Body of pancreas (tissue), 4 donors: Measurements from ENCODE around the gene KIF26A. TPM values are rescaled to one million over a fixed set of nuclear protein-coding genes. Genes with fewer than 3 reads are reported as not detected.

ENCODE experiments used
- ATAC-seq: fragments of 150-250 bp; one replicate; pipeline ENCODE4 v1.9.1; 2016
- DNase-seq, 4 donors: peaks; one replicate each; pipeline ENCODE4 v3.0.0-alpha.2; 2019
- H3K27ac ChIP-seq, 4 donors: fragments of 200-600 bp; sonication (generic); 1 replicate in 3 of 4; 2 replicates in 1 of 4; pipeline versions ENCODE4 v1.5.1 to v1.6.1; 2016 to 2019; ENCODE audit warnings: mild to moderate bottlenecking in 1 of 4, mixed read lengths in 1 of 4, moderate library complexity in 1 of 4
- H3K27me3 ChIP-seq, 2 donors: fragments of 200-600 bp; sonication (generic); one replicate each; pipeline ENCODE4 v1.6.0; 2016; ENCODE audit warnings: mild to moderate bottlenecking in 1 of 2
- H3K36me3 ChIP-seq, 2 donors: fragments of 200-600 bp; sonication (generic); replicated peaks in 1 of 2; 2 replicates each; pipeline ENCODE4 v1.5.1; 2016; ENCODE audit warnings: low read depth in 2 of 2; ENCODE audit not compliant: insufficient read depth in 1 of 2
- H3K4me1 ChIP-seq: fragments of 200-600 bp; sonication (generic); one replicate; pipeline ENCODE4 v1.6.0; 2016
- H3K4me3 ChIP-seq, 2 donors: fragments of 200-600 bp; sonication (generic); 1 replicate in 1 of 2; 2 replicates in 1 of 2; pipeline ENCODE4 v1.5.1; 2016 to 2019
- H3K9me3 ChIP-seq, 3 donors: fragments of 200-600 bp; sonication (generic); 1 replicate in 2 of 3; 2 replicates in 1 of 3; pipeline ENCODE4 v1.5.1; 2016
- CTCF ChIP-seq, 7 experiments: fragments of 450-650 bp in 4 of 7; fragments of 200-600 bp in 3 of 7; sonication (generic) in 3 of 7; IDR thresholded peaks; one replicate each; pipeline ENCODE4 v1.5.1; 2016 to 2019; ENCODE audit warnings: antibody characterized with exemption in 7 of 7
- POLR2A ChIP-seq, 3 donors: fragments of 450-650 bp; IDR thresholded peaks; one replicate each; pipeline ENCODE4 v1.6.1; 2016; ENCODE audit warnings: antibody characterized with exemption in 3 of 3, mild to moderate bottlenecking in 2 of 3
- WGBS, 2 donors: methylation state at CpG; one replicate each; pipeline ENCODE4 v1.1.5; 2017; 5-methylcytosine and 5-hydroxymethylcytosine counted together
- intact Hi-C: fragments of 100-400 bp; cut with DNase I; formaldehyde crosslinking; loops from one replicate; pipeline ENCODE4 v1.15.1; 2023
- total RNA-seq, 2 donors: library from RNA; depleted of rRNA; stranded (reverse); fragments of >200 nt; gene quantifications; one replicate each; pipeline ENCODE4 v1.1.0, GENCODE V29; 2016

The KIF26A gene
- total RNA-seq, 2 donors from 2014 or later: 14.8 to 17.1 TPM

DNA sequence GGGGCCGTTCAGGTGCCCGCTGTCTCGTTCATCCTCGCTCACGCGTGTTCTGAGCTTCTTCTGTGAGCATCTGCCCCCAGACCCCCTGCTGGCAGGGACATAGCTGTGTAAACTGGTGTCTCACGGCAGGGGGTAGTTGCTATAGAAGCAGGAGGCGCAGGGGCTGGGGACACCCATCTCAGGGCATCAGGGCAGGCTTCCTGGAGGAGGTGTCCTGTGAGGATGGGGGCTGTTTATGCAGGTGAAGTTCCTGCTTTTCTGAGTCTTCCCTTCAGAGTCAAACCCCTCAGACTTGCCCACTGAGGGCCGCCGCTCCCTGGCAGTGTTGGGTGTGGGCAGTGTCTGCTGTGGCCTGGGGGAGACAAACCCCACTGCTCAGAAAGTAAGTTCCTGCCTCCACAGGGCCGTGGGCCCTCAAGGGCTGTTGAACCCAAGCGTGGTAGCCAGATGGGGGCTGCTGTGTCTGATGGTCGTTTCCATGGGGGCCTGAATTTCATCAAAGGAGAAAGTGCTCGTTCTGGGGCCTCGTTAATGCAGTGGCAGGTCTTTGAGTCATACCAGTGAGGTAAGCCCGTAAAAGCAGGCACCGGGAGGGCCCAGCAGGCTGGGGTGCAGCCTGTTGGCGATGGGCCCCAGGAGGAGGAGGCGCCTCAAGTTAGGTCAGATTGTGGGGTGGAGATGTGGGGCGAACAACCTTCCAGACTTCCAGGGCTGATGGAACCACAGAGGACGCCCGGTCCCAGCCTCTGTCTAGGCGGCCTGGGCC is 23.4 kb downstream of the KIF26A start:
- Histone ChIP-seq H3K9me3 (no peaks in the 10 kb centered on the region), H3K27ac (no peak overlapping the region), H3K27me3 (no peaks in the 10 kb centered on the region), H3K4me3 (no peak overlapping the region), H3K4me1 (peaks cover 9% of the 10 kb centered on the region), H3K36me3 (no peaks in the 10 kb centered on the region)
- 74 to 80% methylated on average over 7 to 23 of the region's 23 CpGs for WGBS, 2 donors
- no peak for TF ChIP-seq CTCF (IDR thresholded peaks at IDR 0.05)
- no peak for TF ChIP-seq POLR2A (IDR thresholded peaks at IDR 0.05)
- intact Hi-C loops: no loop called here
- DNase-seq (no peak), ATAC-seq (no peak)

GRCh38 chr14:104162495-104162894 is 24.1 kb downstream of the KIF26A start:
- Histone ChIP-seq H3K27ac (no peak overlapping the region), H3K4me1 (peaks cover 9% of the 10 kb centered on the region), H3K36me3 (no peaks in the 10 kb centered on the region), H3K27me3 (no peaks in the 10 kb centered on the region), H3K4me3 (no peak overlapping the region), H3K9me3 (no peaks in the 10 kb centered on the region)
- DNase-seq (no peak), ATAC-seq (no peak)
- intact Hi-C loops: no loop called here
- no peak for TF ChIP-seq POLR2A (IDR thresholded peaks at IDR 0.05)
- TF ChIP-seq CTCF (IDR thresholded peaks at IDR 0.05): no peak
- 95% methylated on average over 9 of the region's 9 CpGs; no CpG with 5 or more reads in 1 of the 2 donors for WGBS, 2 donors

- intact Hi-C loops: no loop called here
- H3K9me3 ChIP-seq: no peaks in the 10 kb centered on the region
- no peak for TF ChIP-seq POLR2A (IDR thresholded peaks at IDR 0.05)
- no peak for TF ChIP-seq CTCF (IDR thresholded peaks at IDR 0.05)
- H3K36me3 ChIP-seq: no peaks in the 10 kb centered on the region
- H3K4me1 ChIP-seq: peaks cover 8% of the 10 kb centered on the region
- no peak overlapping the region for H3K4me3 ChIP-seq
- H3K27ac ChIP-seq: no peak overlapping the region
- no peak for DNase-seq
- 83 to 89% methylated on average over 8 to 21 of the region's 21 CpGs for WGBS, 2 donors
- no peaks in the 10 kb centered on the region for H3K27me3 ChIP-seq
- ATAC-seq: no peak
These were observed 25.2 kb downstream of the KIF26A start for GRCh38 chr14:104163541-104163940.

- ATAC-seq (no peak), DNase-seq (no peak)
- H3K36me3 ChIP-seq: no peaks in the 10 kb centered on the region
- H3K4me1 ChIP-seq: peaks cover 3% of the 10 kb centered on the region
- WGBS, 2 donors: 75 to 77% methylated on average over 13 to 21 of the region's 23 CpGs
- H3K27ac ChIP-seq: no peak overlapping the region
- no peaks in the 10 kb centered on the region for H3K27me3 ChIP-seq
- no peak for TF ChIP-seq CTCF (IDR thresholded peaks at IDR 0.05)
- TF ChIP-seq POLR2A (IDR thresholded peaks at IDR 0.05): no peak
- no peaks in the 10 kb centered on the region for H3K9me3 ChIP-seq
- intact Hi-C loops: no loop called here
- H3K4me3 ChIP-seq: no peak overlapping the region
These were observed 25.7 kb downstream of the KIF26A start for GRCh38 chr14:104164041-104164440.

- H3K4me3 ChIP-seq: no peak overlapping the region
- TF ChIP-seq CTCF (IDR thresholded peaks at IDR 0.05): no peak
- TF ChIP-seq POLR2A (IDR thresholded peaks at IDR 0.05): no peak
- ATAC-seq (no peak), DNase-seq (no peak)
- H3K27ac ChIP-seq: no peak overlapping the region
- H3K4me1 ChIP-seq: no peaks in the 10 kb centered on the region
- H3K36me3 ChIP-seq: no peaks in the 10 kb centered on the region
- no peaks in the 10 kb centered on the region for H3K9me3 ChIP-seq
- no peaks in the 10 kb centered on the region for H3K27me3 ChIP-seq
- WGBS, 2 donors: 75 to 86% methylated on average over 7 to 9 of the region's 9 CpGs
- intact Hi-C loops: no loop called here
These were observed 26.1 kb downstream of the KIF26A start for GRCh38 chr14:104164512-104164911.
